NCI-H1694 treated with DMSO at 0.1 percent for 48 hours (cell line): Measurements from ENCODE around the gene PRKCE.
"Not testable (repeated sequence)": the region's sequence is repeated elsewhere in the genome, so short reads cannot be mapped to it uniquely, and the experiment has no call there.

Experiments
- DNase-seq: peaks from one replicate; lab custom pipeline; 2025; lab: John Stamatoyannopoulos, UW

PRKCE gene

DNA sequence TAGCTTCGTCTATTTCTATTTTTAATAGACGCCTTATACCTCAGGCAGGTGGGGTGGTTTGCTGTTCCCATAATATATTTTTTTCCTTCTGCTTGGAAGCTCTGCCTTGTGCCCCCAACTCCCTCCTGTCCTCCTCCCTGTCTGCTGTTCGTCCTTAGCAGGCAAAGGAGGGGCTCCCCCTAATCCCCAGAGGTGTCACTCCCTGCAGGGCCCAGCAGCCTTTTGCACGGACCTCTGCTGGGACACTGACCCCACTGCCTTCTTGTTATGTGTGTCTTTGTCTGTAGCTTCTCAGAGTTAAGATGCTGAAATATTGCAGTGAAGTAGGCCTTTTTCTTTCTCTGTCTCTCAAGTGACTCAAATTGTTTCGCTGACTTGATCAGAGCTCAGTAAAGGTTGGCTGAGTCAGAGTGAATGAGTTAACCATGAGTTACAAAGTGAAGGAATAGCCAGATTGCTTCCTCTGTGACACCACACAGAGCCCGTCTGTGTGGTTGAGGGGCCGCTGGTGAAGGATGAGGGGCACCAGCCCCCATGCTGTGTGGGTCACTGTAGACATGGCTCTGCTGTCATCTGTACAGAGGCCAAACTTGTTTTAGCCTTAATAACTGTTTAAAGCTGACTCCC is 47.7 kb downstream of the PRKCE start:
- DNase-seq = no peak

DNA sequence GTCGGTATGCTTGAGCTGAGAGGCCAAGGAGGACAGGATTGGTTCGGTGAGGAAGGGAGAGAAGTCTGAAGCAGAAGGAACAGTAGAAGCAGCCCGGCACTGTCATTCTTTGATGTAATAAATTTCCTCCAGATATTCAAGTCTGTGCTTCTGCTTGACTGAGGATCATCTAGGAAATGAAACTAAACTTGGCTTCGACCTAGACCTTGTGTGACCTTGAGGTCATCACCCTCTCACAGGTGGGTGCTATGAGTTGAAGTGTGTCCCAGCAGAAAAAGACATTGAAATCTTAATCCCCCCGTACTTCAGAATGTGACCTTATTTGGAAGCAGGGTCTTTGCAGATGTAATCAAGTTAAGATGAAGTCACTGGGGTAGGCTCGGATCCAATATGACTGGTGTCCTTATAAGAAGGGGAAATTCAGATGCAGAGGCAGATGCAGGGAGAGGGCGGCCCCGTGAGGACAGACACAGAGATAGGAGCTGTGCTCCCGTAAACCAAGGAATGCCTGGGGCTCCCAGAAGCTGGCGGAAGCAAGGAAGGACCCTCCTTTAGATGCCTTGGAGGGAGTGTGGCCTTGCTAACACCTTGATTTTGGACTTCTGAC is 49.0 kb downstream of the PRKCE start:
- no peak for DNase-seq

GRCh38 chr2:45705233-45705632 is 53.8 kb downstream of the PRKCE start:
- no peak for DNase-seq

GRCh38 chr2:45706033-45706432 is 54.6 kb downstream of the PRKCE start:
- no peak for DNase-seq

DNA sequence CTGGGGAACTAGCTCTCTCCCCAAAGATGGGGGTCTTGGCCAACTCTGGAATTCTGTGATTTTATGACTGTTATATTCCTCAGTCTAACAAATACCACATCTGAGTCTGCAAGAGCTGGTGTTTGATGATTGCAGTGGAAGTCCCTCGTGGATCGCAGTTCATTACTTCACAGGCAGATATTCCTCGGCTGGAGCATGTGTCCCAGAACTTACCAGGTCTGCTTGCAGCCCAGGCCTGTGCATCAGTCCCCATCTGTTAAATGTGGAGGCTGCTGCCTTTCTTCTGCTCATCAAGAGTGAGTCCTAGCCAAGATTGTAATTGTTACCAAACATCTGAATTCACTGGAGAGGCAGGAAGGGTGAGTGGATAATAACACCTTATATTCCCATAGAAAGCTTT is 55.5 kb downstream of the PRKCE start:
- DNase-seq = peak; percentile 10

GRCh38 chr2:45707661-45708060 is 56.2 kb downstream of the PRKCE start:
- DNase-seq = no peak

DNA sequence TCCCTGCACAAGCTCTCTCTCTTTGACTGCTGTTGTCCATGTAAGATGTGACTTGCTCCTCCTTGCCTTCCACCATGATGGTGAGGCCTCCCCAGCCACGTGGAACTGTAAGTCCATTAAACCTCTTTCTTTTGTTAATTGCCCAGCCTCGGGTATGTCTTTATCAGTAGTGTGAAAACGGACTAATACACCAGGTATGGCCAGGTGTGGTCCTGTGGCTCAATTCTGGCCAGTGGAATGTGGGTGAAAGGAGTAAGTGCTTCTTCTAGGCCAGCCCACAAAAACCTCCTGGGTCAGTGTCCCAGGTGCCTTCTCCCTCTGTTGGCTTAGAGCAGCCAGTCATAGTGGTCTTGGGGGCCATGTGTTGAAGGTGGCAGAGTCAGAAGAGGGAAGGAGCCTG is 57.0 kb downstream of the PRKCE start:
- no peak for DNase-seq

GRCh38 chr2:45709137-45709536 is 57.7 kb downstream of the PRKCE start:
- no peak for DNase-seq

DNA sequence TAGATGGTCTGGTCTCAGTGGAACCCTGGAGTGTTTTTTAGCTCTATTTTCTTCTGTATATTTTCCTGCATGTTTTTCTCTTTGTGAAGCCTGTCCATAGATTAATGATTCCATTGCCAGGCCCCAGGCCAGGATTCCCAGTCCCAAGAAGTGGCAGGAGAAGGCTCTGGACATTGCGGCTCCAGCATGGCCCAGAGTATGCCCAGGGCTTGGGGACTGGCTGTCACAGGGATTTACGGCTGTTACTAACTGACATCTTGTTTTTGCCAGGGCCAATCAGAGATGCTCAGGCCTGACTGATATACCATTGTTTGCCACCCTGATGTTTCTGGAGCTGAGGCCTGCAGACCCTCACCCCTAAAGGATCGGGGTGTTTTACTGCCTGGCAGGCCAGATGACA is 59.0 kb downstream of the PRKCE start:
- DNase-seq = no peak

GRCh38 chr2:45711224-45711623 is 59.7 kb downstream of the PRKCE start:
- no peak for DNase-seq

GRCh38 chr2:45712570-45712969 is 61.1 kb downstream of the PRKCE start:
- DNase-seq = peak; percentile 15

- peak; percentile 32 for DNase-seq
Measured at GRCh38 chr2:45713136-45713535, 61.7 kb downstream of the PRKCE start.

GRCh38 chr2:45713591-45713990 is 62.1 kb downstream of the PRKCE start:
- no peak for DNase-seq

DNA sequence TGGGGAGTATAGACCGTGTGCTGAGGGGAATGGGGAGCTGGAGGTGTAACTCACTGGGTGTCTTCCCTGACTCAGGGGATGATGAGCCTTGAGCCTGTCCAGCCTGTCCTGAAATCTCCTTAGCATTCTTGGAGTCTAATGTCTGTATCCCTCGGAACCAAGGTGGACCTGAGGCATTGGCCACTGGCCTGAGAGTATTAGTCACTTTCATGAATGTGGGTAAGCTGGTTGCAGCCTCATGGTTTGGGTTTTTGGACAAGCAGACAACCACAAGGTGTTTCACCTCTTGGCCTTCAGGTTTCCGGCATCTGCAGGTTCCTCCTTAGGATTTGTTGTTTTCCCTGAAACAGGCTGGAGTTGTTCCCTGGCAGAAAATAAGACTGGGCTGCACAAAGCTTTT is 63.2 kb downstream of the PRKCE start:
- DNase-seq = no peak

- DNase-seq = no peak
Measured at GRCh38 chr2:45715601-45716379, 64.3 kb downstream of the PRKCE start.

DNA sequence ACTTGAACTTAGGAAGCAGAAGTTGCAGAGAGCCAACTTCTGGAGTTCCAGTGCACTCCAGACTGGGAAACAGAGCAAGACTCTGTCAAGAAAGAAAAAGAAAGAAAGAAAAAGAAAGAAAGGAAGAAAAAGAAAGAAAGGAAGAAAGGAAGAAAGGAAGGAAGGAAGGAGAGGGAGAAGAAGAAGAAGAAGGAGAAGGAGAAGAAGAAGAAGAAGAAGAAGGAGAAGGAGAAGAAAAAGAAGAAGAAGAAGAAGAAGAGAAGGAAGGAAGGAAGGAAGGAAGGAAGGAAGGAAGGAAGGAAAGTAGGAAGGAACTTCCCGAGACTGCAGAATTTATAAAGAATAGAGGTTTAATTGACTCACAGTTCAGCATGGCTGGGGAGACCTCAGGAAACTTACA is 65.0 kb downstream of the PRKCE start:
- not testable (repeated sequence) for DNase-seq

- no peak for DNase-seq
Measured at GRCh38 chr2:45716915-45717314, 65.4 kb downstream of the PRKCE start.

DNA sequence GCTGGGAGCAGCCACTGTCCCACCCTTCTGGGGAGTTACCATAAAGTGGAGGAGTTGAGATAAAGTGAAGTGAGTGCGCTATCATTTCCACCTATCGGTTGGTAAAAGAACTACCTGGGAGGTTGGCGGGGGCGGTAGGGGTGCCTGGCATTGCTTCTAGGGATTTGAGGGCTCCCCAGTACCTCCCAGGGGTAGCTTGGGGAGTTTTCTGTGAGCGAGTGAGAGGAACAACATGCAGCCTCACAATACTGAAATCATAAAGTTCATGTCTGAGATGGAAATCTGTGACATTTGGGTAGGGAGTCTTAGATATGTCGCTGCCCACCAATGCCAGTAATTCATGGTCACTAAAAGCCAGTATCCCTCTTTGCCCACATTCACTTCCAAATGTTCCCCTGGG is 68.7 kb downstream of the PRKCE start:
- DNase-seq = no peak

GRCh38 chr2:45721150-45721549 is 69.7 kb downstream of the PRKCE start:
- DNase-seq = no peak

GRCh38 chr2:45722477-45722876 is 71.0 kb downstream of the PRKCE start:
- no peak for DNase-seq

DNA sequence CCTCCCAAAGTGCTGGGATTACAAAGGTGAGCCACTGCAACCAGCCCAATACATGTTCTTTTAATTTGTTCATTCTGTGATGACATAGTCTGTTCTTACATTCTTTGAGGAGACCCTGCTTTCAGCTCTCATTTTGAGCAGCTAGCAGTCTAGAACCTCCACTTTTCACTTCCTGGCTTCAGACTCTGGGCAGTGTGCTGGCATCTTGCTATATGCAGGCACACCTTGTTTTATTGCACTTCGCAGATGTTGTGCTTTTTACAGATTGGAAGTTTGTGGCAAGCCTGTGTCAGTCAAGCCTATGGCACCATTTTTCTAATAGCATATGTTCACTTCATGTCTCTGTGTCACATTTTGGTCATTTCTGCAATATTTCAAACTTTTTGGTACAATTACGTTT is 72.4 kb downstream of the PRKCE start:
- no peak for DNase-seq

DNA sequence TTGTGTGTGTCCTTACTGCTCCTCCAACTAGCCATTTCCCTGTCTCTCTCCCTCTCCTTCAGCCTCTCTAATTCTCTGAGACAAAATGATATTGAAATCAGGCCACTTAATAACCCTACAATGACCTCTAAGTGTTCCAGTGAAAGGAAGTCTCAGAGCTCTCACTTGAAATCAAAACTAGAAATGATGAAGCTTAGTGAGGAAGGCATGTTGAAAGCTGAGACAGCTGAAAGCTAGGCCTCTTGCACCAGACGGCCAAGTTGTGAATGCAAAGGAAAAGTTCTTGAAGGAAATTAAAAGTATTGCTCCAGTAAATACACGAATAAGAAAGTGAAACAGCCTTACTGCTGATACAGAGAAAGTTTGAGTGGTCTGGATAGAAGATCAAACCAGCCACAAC is 72.9 kb downstream of the PRKCE start:
- no peak for DNase-seq

DNA sequence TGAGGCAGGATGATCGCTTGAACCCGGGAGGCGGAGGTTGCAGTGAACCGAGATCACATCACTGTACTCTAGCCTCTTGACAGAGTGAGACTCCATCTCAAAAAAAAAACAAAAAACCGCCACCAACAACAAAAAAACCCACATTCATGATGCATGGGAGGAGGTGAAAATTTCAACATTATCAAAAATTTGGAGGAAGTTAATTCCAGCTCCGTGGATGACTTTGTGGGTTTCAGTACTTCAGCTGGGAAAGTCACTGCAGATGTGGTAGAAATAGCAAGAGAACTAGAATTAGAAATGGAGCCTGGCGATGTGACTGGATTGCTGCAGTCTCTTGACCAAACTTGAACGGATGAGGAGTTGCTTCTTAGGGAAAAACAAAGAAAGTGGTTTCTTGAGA is 74.3 kb downstream of the PRKCE start:
- DNase-seq = no peak
